Skeletal muscle tissue (tissue), 4 donors: ENCODE data around the gene TMEM39A. TPM values are rescaled to one million over a fixed set of nuclear protein-coding genes. Genes with fewer than 3 reads are reported as not detected.

ENCODE experiments used
- H3K27ac ChIP-seq: one replicate; pipeline ENCODE4 v1.7.0; 2013; ENCODE audit warnings: mild to moderate bottlenecking, low read depth, low read length, inconsistent platforms
- H3K27me3 ChIP-seq, 3 donors: one replicate each; pipeline ENCODE4 v1.7.0; 2013; ENCODE audit warnings: low read length in 3 of 3; ENCODE audit not compliant: control insufficient read depth in 3 of 3, insufficient read depth in 3 of 3
- H3K36me3 ChIP-seq, 3 donors: one replicate each; pipeline ENCODE4 v1.7.0; 2013; ENCODE audit warnings: low read length in 3 of 3; ENCODE audit not compliant: control insufficient read depth in 3 of 3, insufficient read depth in 3 of 3
- H3K4me1 ChIP-seq, 3 donors: one replicate each; pipeline ENCODE4 v1.7.0; 2013; ENCODE audit warnings: low read length in 3 of 3, mild to moderate bottlenecking in 3 of 3; ENCODE audit not compliant: control insufficient read depth in 3 of 3, insufficient read depth in 3 of 3
- H3K4me3 ChIP-seq, 3 donors: one replicate each; pipeline ENCODE4 v1.7.0; 2013; ENCODE audit warnings: low read length in 3 of 3
- H3K9ac ChIP-seq, 3 donors: one replicate each; pipeline ENCODE4 v1.7.0; 2013; ENCODE audit warnings: low read length in 3 of 3, mild to moderate bottlenecking in 3 of 3, moderate library complexity in 2 of 3, low read depth in 1 of 3
- H3K9me3 ChIP-seq, 3 donors: one replicate each; pipeline ENCODE4 v1.7.0; 2013; ENCODE audit warnings: low read length in 3 of 3; ENCODE audit not compliant: control insufficient read depth in 3 of 3
- total RNA-seq: library from RNA; depleted of rRNA; stranded (reverse); fragments of >200 nt; gene quantifications from one replicate; pipeline ENCODE4 v1.2.3, GENCODE V29; 2014
- donor health status: Osteomylitis.

The TMEM39A gene
- total RNA-seq, 1 donor from 2014 or later: 45.9 TPM

DNA sequence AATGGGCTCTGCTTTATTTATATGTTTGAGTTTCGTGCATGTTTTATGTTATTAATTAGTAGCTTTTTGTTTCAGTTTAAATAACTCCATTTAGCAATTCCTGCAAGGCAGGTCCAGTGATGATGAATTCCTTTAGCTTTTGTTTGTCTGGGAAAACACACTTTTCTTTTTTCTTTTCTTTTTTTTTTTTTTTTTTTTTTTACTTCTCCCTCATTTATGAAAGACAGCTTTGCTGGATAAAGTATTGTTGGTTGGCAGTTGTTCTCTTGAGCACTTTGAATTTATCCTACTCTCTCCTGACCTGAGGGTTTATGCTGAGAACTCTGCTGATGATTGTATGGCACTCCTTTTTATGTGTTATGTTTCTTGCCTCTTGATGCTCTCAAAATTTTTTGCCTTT lies 35.7 kb downstream of the TMEM39A start:
- peaks cover 0 to 24% (median 4%) of the 10 kb centered on the region in 3 donors for H3K9me3 ChIP-seq
- H3K36me3 ChIP-seq: peaks cover 8 to 34% (median 29%) of the 10 kb centered on the region in 3 donors
- H3K4me1 ChIP-seq: no peaks in the 10 kb centered on the region
- H3K27ac ChIP-seq: no peak overlapping the region
- H3K27me3 ChIP-seq: no peaks in the 10 kb centered on the region
- H3K9ac ChIP-seq: no peak overlapping the region
- no peak overlapping the region for H3K4me3 ChIP-seq

DNA sequence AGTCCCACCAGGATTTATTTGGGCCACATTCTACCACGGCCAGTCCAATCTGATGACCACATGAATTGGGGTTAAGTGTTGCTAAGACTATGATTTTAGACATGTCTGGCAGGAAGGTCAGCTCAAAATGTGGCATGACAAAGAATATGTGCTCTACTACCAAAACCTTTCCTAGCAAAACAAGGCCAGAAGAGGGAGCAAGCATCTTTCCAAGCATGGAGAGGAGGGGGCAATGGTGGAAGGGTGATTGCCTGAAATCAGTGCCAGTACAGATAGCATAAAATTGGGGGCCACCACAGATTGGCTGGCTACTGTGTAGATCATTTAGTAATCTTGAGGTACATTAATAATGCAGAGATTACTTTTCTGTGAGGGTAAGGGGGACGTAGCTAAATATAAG lies 43.2 kb downstream of the TMEM39A start:
- Histone ChIP-seq H3K27ac (no peak overlapping the region), H3K9ac (no peak overlapping the region), H3K4me3 (no peak overlapping the region), H3K4me1 (no peaks in the 10 kb centered on the region), H3K9me3 (peaks cover 0 to 3% (median 0%) of the 10 kb centered on the region in 3 donors), H3K27me3 (no peaks in the 10 kb centered on the region), H3K36me3 (peaks cover 0 to 2% (median under 1%) of the 10 kb centered on the region in 3 donors)

DNA sequence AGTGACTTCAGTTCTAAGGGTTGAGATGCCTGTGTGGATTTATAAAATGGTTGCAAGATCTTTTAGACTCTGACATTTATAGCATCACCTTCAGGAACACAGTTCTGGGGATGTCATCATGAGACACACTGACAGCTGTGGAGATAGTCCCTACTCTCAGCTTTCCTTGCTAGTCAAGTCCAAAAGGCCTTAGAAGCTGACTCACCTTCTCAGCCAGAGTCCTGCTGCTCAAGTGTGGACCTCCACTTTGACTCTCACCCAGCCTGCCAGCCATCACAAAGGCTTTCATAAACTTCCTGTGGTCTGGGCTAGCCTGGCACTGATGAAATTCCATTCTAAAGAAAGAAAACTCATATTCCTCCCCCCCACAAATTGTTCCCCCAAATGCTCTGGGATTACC lies 44.8 kb downstream of the TMEM39A start:
- Histone ChIP-seq H3K36me3 (peaks cover 0 to 11% (median 3%) of the 10 kb centered on the region in 3 donors), H3K27ac (no peak overlapping the region), H3K4me3 (no peak overlapping the region), H3K27me3 (no peaks in the 10 kb centered on the region), H3K9ac (no peak overlapping the region), H3K9me3 (no peaks in the 10 kb centered on the region), H3K4me1 (no peaks in the 10 kb centered on the region)

- no peaks in the 10 kb centered on the region for H3K27me3 ChIP-seq
- no peak overlapping the region for H3K27ac ChIP-seq
- peaks cover 0 to 13% (median 3%) of the 10 kb centered on the region in 3 donors for H3K36me3 ChIP-seq
- H3K9me3 ChIP-seq: no peaks in the 10 kb centered on the region
- H3K9ac ChIP-seq: no peak overlapping the region
- H3K4me3 ChIP-seq: no peak overlapping the region
- H3K4me1 ChIP-seq: no peaks in the 10 kb centered on the region
Observed at GRCh38 chr3:119417771-119418512, 45.5 kb downstream of the TMEM39A start.

- Histone ChIP-seq H3K9ac (no peak overlapping the region), H3K9me3 (no peaks in the 10 kb centered on the region), H3K36me3 (peaks cover 0 to 16% (median 3%) of the 10 kb centered on the region in 3 donors), H3K4me1 (no peaks in the 10 kb centered on the region), H3K4me3 (no peak overlapping the region), H3K27ac (no peak overlapping the region), H3K27me3 (no peaks in the 10 kb centered on the region)
Observed at GRCh38 chr3:119416873-119417272, 46.5 kb downstream of the TMEM39A start.

DNA sequence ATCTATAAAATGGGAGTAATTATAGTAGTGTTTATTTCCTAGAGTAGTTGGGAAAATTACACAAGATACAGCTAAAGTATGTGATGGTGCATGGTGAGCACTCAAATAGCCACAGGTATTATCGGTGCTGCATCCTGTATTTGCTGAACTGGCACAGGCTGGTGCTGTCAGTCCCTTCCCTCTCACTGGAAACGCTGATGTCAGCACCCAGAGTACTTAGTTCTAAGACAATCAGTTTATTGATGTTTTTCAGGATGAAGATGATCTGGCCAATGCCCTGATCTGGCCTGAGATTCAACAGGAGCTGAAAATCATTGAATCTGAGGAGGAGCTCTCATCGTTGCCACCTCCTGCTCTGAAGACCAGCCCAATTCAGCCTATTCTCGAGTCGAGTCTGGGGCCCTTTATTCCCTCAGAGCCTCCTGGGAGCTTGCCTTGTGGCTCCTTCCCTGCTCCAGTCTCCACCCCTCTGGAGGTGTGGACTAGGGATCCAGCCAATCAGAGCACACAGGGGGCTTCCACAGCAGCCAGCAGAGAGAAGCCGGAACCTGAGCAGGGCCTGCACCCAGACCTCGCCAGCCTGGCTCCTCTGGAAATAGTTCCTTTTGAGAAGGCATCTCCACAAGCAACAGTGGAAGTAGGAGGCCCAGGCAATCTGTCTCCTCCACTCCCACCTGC lies 49.7 kb downstream of the TMEM39A start:
- Histone ChIP-seq H3K4me1 (no peaks in the 10 kb centered on the region), H3K9ac (no peak overlapping the region), H3K27ac (no peak overlapping the region), H3K36me3 (peaks cover 0 to 16% (median 6%) of the 10 kb centered on the region in 3 donors), H3K4me3 (no peak overlapping the region), H3K9me3 (no peaks in the 10 kb centered on the region), H3K27me3 (no peaks in the 10 kb centered on the region)

DNA sequence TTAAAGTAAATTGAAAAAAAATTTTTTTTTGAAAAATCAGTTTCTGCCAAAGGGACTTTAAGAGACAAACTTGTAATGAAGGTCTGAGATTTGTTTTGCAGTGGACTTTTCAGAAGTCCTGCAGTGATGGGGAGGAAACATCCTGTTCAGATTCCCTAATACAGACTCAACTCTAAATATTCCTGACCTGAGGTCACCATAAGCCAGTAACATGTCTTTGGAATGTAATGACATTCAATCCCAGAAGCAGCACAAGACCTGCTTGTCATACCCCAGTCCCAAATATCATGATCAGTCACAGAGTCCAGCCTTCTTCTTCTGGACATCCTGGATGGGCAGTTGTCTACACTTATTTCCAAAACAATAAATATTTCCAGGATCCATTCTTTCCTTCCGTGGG lies 53.6 kb downstream of the TMEM39A start:
- Histone ChIP-seq H3K27ac (no peak overlapping the region), H3K9me3 (no peaks in the 10 kb centered on the region), H3K9ac (no peak overlapping the region), H3K4me3 (no peak overlapping the region), H3K36me3 (peaks cover 0 to 11% (median 5%) of the 10 kb centered on the region in 3 donors), H3K4me1 (no peaks in the 10 kb centered on the region), H3K27me3 (no peaks in the 10 kb centered on the region)

GRCh38 chr3:119408243-119408950 lies 55.0 kb downstream of the TMEM39A start:
- H3K4me1 ChIP-seq: no peaks in the 10 kb centered on the region
- no peaks in the 10 kb centered on the region for H3K27me3 ChIP-seq
- H3K4me3 ChIP-seq: no peak overlapping the region
- H3K36me3 ChIP-seq: peaks cover 0 to 3% (median 3%) of the 10 kb centered on the region in 3 donors
- H3K27ac ChIP-seq: no peak overlapping the region
- H3K9me3 ChIP-seq: no peaks in the 10 kb centered on the region
- H3K9ac ChIP-seq: no peak overlapping the region

- Histone ChIP-seq H3K9me3 (no peaks in the 10 kb centered on the region), H3K27me3 (no peaks in the 10 kb centered on the region), H3K36me3 (peaks cover 0 to 14% (median 7%) of the 10 kb centered on the region in 3 donors), H3K4me3 (no peak overlapping the region), H3K4me1 (no peaks in the 10 kb centered on the region), H3K27ac (no peak overlapping the region), H3K9ac (no peak overlapping the region)
Observed at GRCh38 chr3:119405315-119405714, 58.1 kb downstream of the TMEM39A start.

GRCh38 chr3:119403201-119403600 lies 60.2 kb downstream of the TMEM39A start:
- peaks cover 0 to 18% (median 9%) of the 10 kb centered on the region in 3 donors for H3K36me3 ChIP-seq
- H3K27me3 ChIP-seq: no peaks in the 10 kb centered on the region
- no peaks in the 10 kb centered on the region for H3K9me3 ChIP-seq
- no peaks in the 10 kb centered on the region for H3K4me1 ChIP-seq
- no peak overlapping the region for H3K4me3 ChIP-seq
- no peak overlapping the region for H3K9ac ChIP-seq
- no peak overlapping the region for H3K27ac ChIP-seq
